ENCODE results near the gene ASNS.

ASNS gene

DNA sequence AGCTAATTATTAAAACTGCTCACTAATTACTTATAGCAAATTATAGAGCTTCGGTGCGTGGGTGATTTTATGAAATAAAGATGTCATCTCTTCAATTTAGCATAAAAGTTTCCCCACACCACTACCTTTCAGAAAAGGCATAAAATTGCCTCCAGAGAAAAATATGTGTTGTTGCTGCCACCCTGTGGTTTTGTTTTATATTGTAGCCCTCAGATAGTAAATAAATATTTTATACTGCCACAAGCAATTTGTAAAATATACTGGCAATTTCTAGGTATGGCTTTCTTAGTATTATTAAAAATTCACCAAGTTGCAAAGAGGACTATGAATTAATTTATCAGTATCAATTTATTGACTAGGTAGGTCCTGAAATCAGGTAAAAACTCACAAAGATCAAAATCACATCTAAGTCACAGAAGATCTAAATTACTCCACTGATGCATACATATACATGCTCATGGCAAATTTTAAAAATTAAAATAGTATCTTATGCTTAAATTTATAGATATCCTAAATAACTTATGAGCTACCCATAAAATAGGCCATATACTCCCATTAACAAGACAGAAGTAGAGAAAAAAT lies 26.5 kb downstream of the ASNS start:
- TF ChIP-seq CTCF (conservative IDR thresholded peaks at IDR 0.05), result peak; percentile 77

DNA sequence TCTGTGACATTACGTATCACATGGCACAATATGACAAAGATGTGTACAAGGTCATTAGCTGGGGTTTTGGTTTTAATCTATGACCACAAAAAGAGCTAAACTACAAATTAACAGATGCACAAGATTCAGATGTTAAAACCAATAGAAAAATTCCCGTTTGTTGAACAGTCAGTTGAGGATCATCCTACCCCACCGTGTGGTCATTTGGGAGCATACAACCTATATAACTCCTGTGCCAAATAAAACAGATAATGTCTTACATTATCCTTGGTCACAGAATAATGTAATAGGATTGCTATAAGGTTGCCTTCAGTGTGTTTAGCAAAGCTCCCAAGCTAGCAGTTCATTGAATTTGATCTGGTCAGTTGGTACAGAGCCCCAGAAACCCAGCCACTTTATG lies 28.2 kb downstream of the ASNS start:
- no peak overlapping the region for H3K27ac ChIP-seq
- TF ChIP-seq CTCF (conservative IDR thresholded peaks at IDR 0.05), result peak; percentile 74

More for the DNA sequence above, 26.5 kb downstream of the ASNS start:
- no peak overlapping the region for H3K27ac ChIP-seq

- no peak for TF ChIP-seq CTCF (conservative IDR thresholded peaks at IDR 0.05)
- no peak overlapping the region for H3K27ac ChIP-seq
Observed at GRCh38 chr7:97842772-97843345, 29.3 kb downstream of the ASNS start.

DNA sequence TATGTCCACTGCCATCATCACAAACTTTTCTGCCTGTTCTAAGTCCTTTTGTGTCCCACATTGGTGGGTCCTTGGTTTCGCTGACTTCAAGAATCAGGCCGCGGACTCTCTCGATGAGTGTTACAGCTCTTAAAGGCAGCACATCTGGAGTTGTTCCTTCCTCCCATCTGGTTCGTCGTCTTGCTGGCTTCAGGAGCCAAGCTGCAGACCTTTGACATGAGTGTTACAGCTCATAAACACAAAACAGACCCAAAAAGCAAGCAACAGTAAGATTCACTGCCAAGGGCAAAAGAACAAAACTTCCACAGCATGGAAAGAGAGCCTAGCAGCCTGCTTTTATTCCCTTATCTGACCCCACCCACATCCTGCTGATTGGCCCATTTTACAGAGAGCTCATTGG lies 30.2 kb downstream of the ASNS start:
- H3K27ac ChIP-seq, result no peak overlapping the region
- TF ChIP-seq CTCF (conservative IDR thresholded peaks at IDR 0.05), result no peak

- TF ChIP-seq CTCF (conservative IDR thresholded peaks at IDR 0.05), result peak; percentile 84
Observed at GRCh38 chr7:97835296-97836138, 36.7 kb downstream of the ASNS start.

DNA sequence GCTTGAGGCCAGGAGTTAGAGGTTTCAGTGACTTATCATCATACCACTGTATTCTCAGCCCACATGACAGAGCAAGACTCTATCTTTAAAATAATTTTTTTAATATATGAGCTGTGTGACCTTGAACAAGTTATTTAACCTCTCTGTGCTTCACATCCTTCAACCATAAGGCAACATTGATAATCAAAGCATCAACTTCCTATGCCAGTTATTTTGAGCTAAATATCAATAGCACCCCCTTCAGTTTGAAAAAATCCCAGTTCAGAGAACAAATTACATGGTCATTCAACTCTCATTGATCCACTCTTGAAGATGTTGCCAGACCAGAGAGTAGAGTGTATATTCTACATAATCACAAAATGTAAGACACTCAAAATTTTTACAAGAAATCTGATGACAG lies 53.0 kb downstream of the ASNS start:
- TF ChIP-seq CTCF (conservative IDR thresholded peaks at IDR 0.05), result peak; percentile 67
- no peak overlapping the region for H3K27ac ChIP-seq

More at GRCh38 chr7:97835296-97836138, 36.7 kb downstream of the ASNS start:
- no peak overlapping the region for H3K27ac ChIP-seq

DNA sequence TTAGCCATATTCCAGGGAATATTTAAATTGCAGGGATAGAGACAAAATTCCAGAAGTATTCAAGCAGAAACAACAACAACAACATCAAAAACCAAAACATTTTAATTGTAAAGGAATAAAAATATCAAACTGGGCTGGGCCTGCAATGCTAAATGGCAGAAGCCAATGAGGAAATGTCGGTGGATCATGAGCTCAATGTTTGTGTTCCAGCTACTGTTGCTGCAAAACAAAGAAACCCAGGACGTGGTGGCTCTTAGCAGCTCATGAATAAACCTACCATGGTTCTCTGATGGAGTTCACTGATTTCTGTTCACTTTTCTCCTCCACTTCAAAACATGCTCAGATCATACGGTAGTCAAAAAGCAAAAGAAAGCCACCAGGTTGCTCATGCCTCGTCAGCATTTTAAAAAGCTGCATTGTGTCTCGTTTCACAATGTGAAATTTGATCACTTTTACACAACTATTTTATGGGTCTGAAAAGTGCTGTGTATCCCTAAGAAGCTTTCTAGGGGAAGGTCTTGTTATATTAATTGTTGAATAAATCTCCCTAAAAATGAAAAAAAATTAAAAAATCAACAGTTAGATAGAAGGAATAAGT lies 54.0 kb downstream of the ASNS start:
- no peak overlapping the region for H3K27ac ChIP-seq
- no peak for TF ChIP-seq CTCF (conservative IDR thresholded peaks at IDR 0.05)
